GM20000 (cell line): ENCODE data around the gene ETFBKMT.
A peak's percentile ranks its signal among the peaks of the same experiment; 100 is the strongest.
"Not testable (repeated sequence)": the region's sequence is repeated elsewhere in the genome, so short reads cannot be mapped to it uniquely, and the experiment has no call there.

Experiments
- DNase-seq: peaks from one replicate; pipeline ENCODE4 v3.0.0; 2012; ENCODE audit warnings: low spot score
- CTCF ChIP-seq: IDR thresholded peaks from 2 replicates; pipeline ENCODE4 v1.5.1; 2012; ENCODE audit warnings: mild to moderate bottlenecking, control low read depth; ENCODE audit errors: extremely low read depth, missing control alignments

The ETFBKMT gene

GRCh38 chr12:31682136-31682962 is 22.9 kb downstream of the ETFBKMT start:
- TF ChIP-seq CTCF, result peak; percentile 69

GRCh38 chr12:31685801-31686200 is 26.3 kb downstream of the ETFBKMT start:
- TF ChIP-seq CTCF, result no peak
- no peak for DNase-seq

More at GRCh38 chr12:31682136-31682962, 22.9 kb downstream of the ETFBKMT start:
- DNase-seq, result peak; percentile 67

GRCh38 chr12:31687101-31687527 is 27.6 kb downstream of the ETFBKMT start:
- peak; percentile 18 for DNase-seq
- no peak for TF ChIP-seq CTCF

DNA sequence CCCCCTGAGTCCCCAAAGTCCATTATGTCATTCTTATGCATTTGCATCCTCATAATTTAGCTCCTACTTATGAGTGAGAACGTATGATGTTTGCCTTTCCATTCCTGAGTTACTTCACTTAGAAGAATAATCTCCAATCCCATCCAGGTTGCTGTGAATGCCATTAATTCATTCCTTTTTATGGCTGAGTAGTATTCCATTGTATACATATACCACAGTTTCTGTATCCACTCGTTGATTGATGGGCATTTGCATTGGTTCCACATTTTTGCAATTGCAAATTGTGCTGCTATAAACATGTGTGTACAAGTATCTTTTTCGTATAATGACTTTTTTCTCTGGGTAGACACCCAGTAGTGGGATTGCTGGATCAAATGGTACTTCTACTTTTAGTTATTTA is 30.4 kb downstream of the ETFBKMT start:
- not testable (repeated sequence) for DNase-seq

DNA sequence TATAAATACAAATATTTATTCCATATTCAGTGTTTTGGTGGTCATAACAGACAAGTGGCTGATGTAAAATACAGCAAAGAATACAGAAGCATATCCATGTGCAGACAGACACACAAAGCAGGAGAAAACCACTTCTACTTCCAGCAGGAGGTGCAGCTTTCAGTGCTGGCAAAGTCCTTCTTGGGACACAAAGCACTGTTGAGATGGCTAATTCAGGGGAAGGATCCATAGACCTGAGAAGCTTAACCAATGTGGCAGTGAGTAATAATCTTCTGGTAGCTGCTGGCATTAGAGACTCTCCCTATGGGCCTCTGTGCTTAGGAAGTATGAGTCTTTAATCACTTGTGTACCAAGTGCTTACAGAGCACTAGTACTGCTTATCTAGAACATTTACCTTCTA is 42.6 kb downstream of the ETFBKMT start:
- no peak for TF ChIP-seq CTCF
- no peak for DNase-seq

DNA sequence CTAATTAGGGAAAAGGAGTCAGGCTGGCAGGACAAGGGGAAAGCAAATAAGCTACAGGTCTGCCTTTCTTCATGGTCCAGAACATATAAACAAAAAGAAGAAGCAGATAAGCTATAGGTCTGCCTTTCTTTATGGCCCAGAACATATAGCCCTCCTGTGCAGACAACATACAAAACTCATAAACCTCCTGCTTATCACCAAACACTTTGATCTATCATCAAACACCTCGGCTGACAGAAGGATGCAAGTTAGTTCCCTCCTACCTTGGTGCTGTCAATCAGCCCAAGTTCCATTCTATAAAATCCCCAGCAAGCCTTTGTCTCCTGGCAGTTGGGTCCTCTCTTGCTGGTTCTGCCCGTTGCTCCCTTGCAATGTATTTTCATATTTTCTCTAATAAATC is 46.1 kb downstream of the ETFBKMT start:
- DNase-seq, result no peak
- TF ChIP-seq CTCF, result no peak

DNA sequence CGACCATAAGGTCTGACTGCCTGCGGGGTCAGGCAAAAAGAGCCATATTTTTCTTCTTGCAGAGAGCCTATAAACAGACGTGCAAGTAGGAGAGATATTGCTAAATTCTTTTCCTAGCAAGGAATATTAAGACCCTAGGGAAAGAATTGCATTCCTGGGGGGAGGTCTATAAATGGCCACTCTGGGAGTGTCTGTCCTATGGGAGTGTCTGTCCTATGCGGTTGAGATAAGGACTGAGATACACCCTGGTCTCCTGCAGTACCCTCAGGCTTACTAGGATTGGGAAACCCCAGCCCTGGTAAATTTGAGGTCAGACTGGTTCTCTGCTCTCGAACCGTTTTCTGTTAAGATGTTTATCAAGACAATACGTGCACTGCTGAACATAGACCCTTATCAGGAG is 48.6 kb downstream of the ETFBKMT start:
- DNase-seq, result not testable (repeated sequence)

DNA sequence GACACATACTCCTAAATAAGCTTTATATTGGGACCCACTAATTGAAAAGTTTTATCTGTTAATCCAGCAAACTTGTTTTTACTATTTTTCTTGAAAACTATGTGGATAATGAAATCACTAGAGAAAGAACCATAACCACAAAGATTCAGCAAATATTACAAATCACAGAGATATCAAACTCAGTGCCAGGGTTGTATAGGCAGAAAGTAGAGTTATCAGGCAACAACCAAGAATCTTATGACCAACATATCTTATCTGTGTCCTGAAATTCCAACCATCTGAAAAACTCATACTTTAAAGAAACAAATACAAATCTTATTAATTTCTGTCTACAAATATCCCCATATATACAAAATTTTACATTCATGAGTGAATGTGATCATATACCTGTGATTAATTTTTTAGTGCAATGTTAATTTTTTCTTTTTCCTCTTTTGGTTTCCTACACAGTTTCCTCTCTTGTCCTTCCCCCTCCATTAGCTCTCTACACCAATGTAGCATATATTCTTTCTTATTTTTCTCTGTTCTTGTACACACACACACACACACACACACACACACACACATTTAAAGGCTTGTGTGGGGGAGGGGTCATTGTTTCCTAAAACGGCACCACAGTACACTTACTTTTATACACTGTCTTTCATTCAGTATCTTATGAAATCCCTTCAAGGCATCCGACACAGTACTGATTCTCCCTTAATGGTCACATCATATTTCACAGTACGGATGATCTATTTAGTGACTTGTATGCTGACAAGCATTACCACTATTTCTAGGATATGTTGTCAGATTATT is 50.7 kb downstream of the ETFBKMT start:
- no peak for TF ChIP-seq CTCF
- no peak for DNase-seq
